HepG2 (cell line): ENCODE results near the gene FIGLA. TPM values are rescaled to one million over a fixed set of nuclear protein-coding genes. Genes with fewer than 3 reads are reported as not detected.

Experiments used
- ATAC-seq: fragments of 200-7000 bp; cut with Tn5 transposase; 3 replicates; pipeline ENCODE4 v1.9.1; 2020; ENCODE audit warnings: mild to moderate bottlenecking, moderate library complexity
- BruUV-seq: library from RNA; stranded (reverse); fragments of 400-500 nt; replicated peaks from 2 replicates; lab custom pipeline; 2021; lab: Mats Ljungman, UMichigan
- CTCF ChIA-PET: fragments of 300-600 bp; formaldehyde crosslinking; extraction: SDS; loops from one replicate; lab custom pipeline; 2021; ENCODE audit warnings: low total read pairs, inconsistent platforms, low intra/inter-chr PET ratio; lab: Yijun Ruan, JAX
- POLR2A ChIA-PET: fragments of 350-600 bp; sonication (Branson Sonifier 250); formaldehyde crosslinking; loops from one replicate; lab custom pipeline; 2020; ENCODE audit warnings: antibody characterized with exemption, inconsistent platforms; lab: Yijun Ruan, JAX
- DNase-seq: peaks from one replicate; pipeline ENCODE4 v3.0.0-alpha.2; 2015; ENCODE audit warnings: low spot score
- FAIRE-seq: peaks from 3 replicates; lab custom pipeline; 2011; peaks lifted over from hg19 to GRCh38; lab: Jason Lieb, UNC
- H2AFZ ChIP-seq: one replicate; pipeline ENCODE4 v1.6.1; 2011; ENCODE audit warnings: low read length, inconsistent platforms
- H3K27ac ChIP-seq: fragments of 300-600 bp; 3 replicates; pipeline ENCODE4 v1.8.0; 2011; ENCODE audit warnings: mixed run types, mild to moderate bottlenecking, mixed read lengths, low read length, inconsistent platforms; ENCODE audit not compliant: insufficient read depth; ENCODE audit errors: extremely low read length
- H3K27me3 ChIP-seq, 2 experiments: fragments of 200-600 bp in 1 of 2; 2 replicates in 1 of 2; 3 replicates in 1 of 2; pipeline versions ENCODE4 v1.6.0 to v1.8.0; 2011; ENCODE audit warnings: low read length in 2 of 2, mild to moderate bottlenecking in 2 of 2, moderate library complexity in 2 of 2, inconsistent platforms in 1 of 2; ENCODE audit not compliant: insufficient read depth in 2 of 2, control insufficient read depth in 1 of 2
- H3K36me3 ChIP-seq, 2 experiments: fragments of 200-600 bp in 1 of 2; replicated peaks in 1 of 2; 2 replicates in 1 of 2; 3 replicates in 1 of 2; pipeline versions ENCODE4 v1.5.1 to v1.8.0; 2011; ENCODE audit warnings: low read length in 2 of 2, inconsistent platforms in 1 of 2; ENCODE audit not compliant: insufficient read depth in 2 of 2, control insufficient read depth in 1 of 2
- H3K4me1 ChIP-seq: 2 replicates; pipeline ENCODE4 v1.5.1; 2012; ENCODE audit warnings: low read length, inconsistent platforms; ENCODE audit not compliant: insufficient read depth
- H3K4me2 ChIP-seq: 2 replicates; pipeline ENCODE4 v1.6.0; 2011; ENCODE audit warnings: low read depth, low read length, inconsistent platforms
- H3K4me3 ChIP-seq, 3 experiments: fragments of 200-600 bp in 1 of 3; sonication (generic), shearing (Covaris generic) in 1 of 3; replicated peaks in 1 of 3; 2 replicates each; pipeline ENCODE4 v1.5.1; 2011 to 2016; ENCODE audit warnings: low read length in 3 of 3, inconsistent platforms in 2 of 3, low read depth in 2 of 3, mild to moderate bottlenecking in 2 of 3, control low read depth in 1 of 3, mixed read lengths in 1 of 3; ENCODE audit not compliant: insufficient read depth in 1 of 3
- H3K79me2 ChIP-seq: one replicate; pipeline ENCODE4 v1.6.1; 2011; ENCODE audit warnings: low read length, inconsistent platforms; ENCODE audit not compliant: insufficient read depth
- H3K9ac ChIP-seq: 2 replicates; pipeline ENCODE4 v1.6.0; 2011; ENCODE audit warnings: mild to moderate bottlenecking, low read depth, low read length, inconsistent platforms; ENCODE audit not compliant: insufficient read depth
- H3K9me3 ChIP-seq: 2 replicates; pipeline ENCODE4 v1.5.1; 2012; ENCODE audit warnings: mild to moderate bottlenecking, low read length
- H4K20me1 ChIP-seq: 2 replicates; pipeline ENCODE4 v1.6.0; 2011; ENCODE audit warnings: inconsistent platforms, mild to moderate bottlenecking, low read length, moderate library complexity; ENCODE audit not compliant: insufficient read depth
- BRCA1 ChIP-seq: sonication (generic); formaldehyde crosslinking; IDR thresholded peaks from 2 replicates; pipeline ENCODE4 v1.4.0; 2020; ENCODE audit warnings: missing genetic modification reagents
- CCDC6 ChIP-seq: sonication (generic); formaldehyde crosslinking; IDR thresholded peaks from 2 replicates; pipeline ENCODE4 v1.8.1; 2022; ENCODE audit warnings: mild to moderate bottlenecking, missing genetic modification reagents, moderate library complexity
- EEA1 ChIP-seq: sonication (generic); formaldehyde crosslinking; IDR thresholded peaks from 2 replicates; pipeline ENCODE4 v1.5.1; 2020; ENCODE audit warnings: mild to moderate bottlenecking, missing genetic modification reagents, borderline replicate concordance
- FOSL2 ChIP-seq: sonication (generic); formaldehyde crosslinking; IDR thresholded peaks from 2 replicates; pipeline ENCODE4 v1.4.0; 2020; ENCODE audit warnings: missing genetic modification reagents
- FOXK2 ChIP-seq: fragments of 450-650 bp; IDR thresholded peaks from 2 replicates; pipeline ENCODE4 v1.6.1; 2016
- HOXA5 ChIP-seq: sonication (generic); formaldehyde crosslinking; IDR thresholded peaks from 2 replicates; pipeline ENCODE4 v1.4.0; 2020; ENCODE audit warnings: missing genetic modification reagents
- ZNF354B ChIP-seq: sonication (generic); formaldehyde crosslinking; IDR thresholded peaks from 2 replicates; pipeline ENCODE4 v1.8.0; 2022; ENCODE audit warnings: mild to moderate bottlenecking, missing genetic modification reagents
- ZNF7 ChIP-seq: IDR thresholded peaks from 2 replicates; pipeline ENCODE4 v1.6.1; 2016; ENCODE audit warnings: missing biosample characterization, missing genetic modification reagents
- ZNF720 ChIP-seq: sonication (generic); formaldehyde crosslinking; IDR thresholded peaks from 2 replicates; pipeline ENCODE4 v1.4.0; 2020; ENCODE audit warnings: missing genetic modification reagents
- WGBS: methylation state at CpG from one replicate; pipeline ENCODE4 v1.1.6; 2017; ENCODE audit warnings: low lambda C conversion rate; 5-methylcytosine and 5-hydroxymethylcytosine counted together
- in situ Hi-C: cut with HindIII; loops from 2 replicates; pipeline ENCODE4 v1.10.0; 2017; ENCODE audit warnings: low pct_unique_long_range_greater_than_20kb; ENCODE audit not compliant: extremely low pct_ligation_motif_present
- intact Hi-C: fragments of 100-400 bp; cut with micrococcal nuclease; formaldehyde crosslinking; loops from one replicate; pipeline ENCODE4 v1.10.0; 2022; ENCODE audit not compliant: unreplicated experiment
- polyA plus RNA-seq, 8 experiments: library from polyadenylated mRNA; depleted of rRNA in 3 of 8; stranded (reverse) in 7 of 8; unstranded in 1 of 8; fragments of >200 nt; fragmentation: Illumina TruSeq in 4 of 8; extraction: Trizol in 4 of 8; gene quantifications; 2 replicates each; pipeline versions ENCODE4 v1.2.1 to v1.2.3, GENCODE V29; 2011 to 2016; ENCODE audit warnings: low read depth in 4 of 8, missing spikeins in 1 of 8, mixed read lengths in 1 of 8; ENCODE audit not compliant: insufficient read depth in 1 of 8
- small RNA-seq, 3 experiments: library from RNA; depleted of rRNA; stranded (forward); fragments of <200 nt; gene quantifications; one replicate each; pipeline ENCODE3, GENCODE V24; 2012; ENCODE audit warnings: low read depth in 2 of 3, low replicate concordance in 1 of 3; ENCODE audit not compliant: insufficient read length in 3 of 3, insufficient read depth in 2 of 3
- total RNA-seq, 5 experiments: library from RNA; depleted of rRNA; stranded (reverse); fragments of >200 nt; fragmentation: Illumina TruSeq; extraction: Trizol; gene quantifications; 2 replicates each; pipeline ENCODE4 v1.2.3, GENCODE V29; 2016; ENCODE audit warnings: low read depth in 1 of 5
- TF ChIP-seq, protein P1 (sequence below): sonication (generic); formaldehyde crosslinking; IDR thresholded peaks from 2 replicates; pipeline ENCODE4 v1.4.0; 2020; ENCODE audit warnings: missing genetic modification reagents
- TF ChIP-seq, protein P2 (sequence below): sonication (generic); formaldehyde crosslinking; IDR thresholded peaks from 2 replicates; pipeline ENCODE4 v1.4.0; 2020; ENCODE audit warnings: missing genetic modification reagents; ENCODE audit errors: not compliant biosample characterization

Gene FIGLA
- total and polyA plus RNA-seq, 2 of the 13 experiments (the other 11 are each of a cell fraction or from before 2014, with no cell fraction given): not detected

DNA sequence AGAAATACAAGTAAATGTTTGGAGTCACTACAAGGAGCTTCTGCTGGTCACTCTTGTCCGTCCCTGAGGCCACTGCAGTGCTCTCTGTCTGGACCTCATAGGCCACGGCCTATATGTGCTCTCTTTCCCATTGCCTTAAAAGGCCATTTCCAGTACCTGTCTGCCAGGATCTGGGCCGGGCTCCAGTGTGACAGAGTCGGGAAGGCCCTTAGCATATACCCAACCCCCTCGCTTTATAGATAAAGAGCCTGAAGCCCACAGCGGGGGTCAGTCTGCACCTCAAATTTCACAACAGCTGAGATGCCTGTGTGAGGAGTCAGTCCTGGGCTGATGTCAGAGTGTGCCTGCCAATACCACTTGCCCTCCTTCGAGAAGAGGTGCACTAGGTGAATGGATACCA is 62.3 kb downstream of the FIGLA start:
- Histone ChIP-seq H3K4me2 (no peak overlapping the region), H3K4me1 (no peaks in the 10 kb centered on the region), H3K27ac (no peak overlapping the region), H2AFZ (no peak overlapping the region), H3K9ac (no peak overlapping the region), H3K36me3 (no peaks in the 10 kb centered on the region), H3K9me3 (no peaks in the 10 kb centered on the region), H3K27me3 (peaks cover 2 to 41% of the 10 kb centered on the region in 2 experiments; a peak in 3 of 5 replicates), H3K4me3 (no peak overlapping the region), H3K79me2 (no peaks in the 10 kb centered on the region), H4K20me1 (no peaks in the 10 kb centered on the region)
- no TSS peak for BruUV-seq
- in situ Hi-C loops: no loop called here
- TF ChIP-seq ZNF7 (CRISPR knock-in tag): no peak
- no peak for TF ChIP-seq FOXK2
- no peak for TF ChIP-seq ZNF354B (CRISPR knock-in tag)
- TF ChIP-seq EEA1 (CRISPR knock-in tag): no peak
- TF ChIP-seq HOXA5 (CRISPR knock-in tag): no peak
- TF ChIP-seq, protein P1, sequence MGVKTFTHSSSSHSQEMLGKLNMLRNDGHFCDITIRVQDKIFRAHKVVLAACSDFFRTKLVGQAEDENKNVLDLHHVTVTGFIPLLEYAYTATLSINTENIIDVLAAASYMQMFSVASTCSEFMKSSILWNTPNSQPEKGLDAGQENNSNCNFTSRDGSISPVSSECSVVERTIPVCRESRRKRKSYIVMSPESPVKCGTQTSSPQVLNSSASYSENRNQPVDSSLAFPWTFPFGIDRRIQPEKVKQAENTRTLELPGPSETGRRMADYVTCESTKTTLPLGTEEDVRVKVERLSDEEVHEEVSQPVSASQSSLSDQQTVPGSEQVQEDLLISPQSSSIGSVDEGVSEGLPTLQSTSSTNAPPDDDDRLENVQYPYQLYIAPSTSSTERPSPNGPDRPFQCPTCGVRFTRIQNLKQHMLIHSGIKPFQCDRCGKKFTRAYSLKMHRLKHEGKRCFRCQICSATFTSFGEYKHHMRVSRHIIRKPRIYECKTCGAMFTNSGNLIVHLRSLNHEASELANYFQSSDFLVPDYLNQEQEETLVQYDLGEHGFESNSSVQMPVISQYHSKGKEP (CRISPR knock-in tag): no peak
- TF ChIP-seq FOSL2: no peak
- TF ChIP-seq, protein P2, sequence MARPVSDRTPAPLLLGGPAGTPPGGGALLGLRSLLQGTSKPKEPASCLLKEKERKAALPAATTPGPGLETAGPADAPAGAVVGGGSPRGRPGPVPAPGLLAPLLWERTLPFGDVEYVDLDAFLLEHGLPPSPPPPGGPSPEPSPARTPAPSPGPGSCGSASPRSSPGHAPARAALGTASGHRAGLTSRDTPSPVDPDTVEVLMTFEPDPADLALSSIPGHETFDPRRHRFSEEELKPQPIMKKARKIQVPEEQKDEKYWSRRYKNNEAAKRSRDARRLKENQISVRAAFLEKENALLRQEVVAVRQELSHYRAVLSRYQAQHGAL (CRISPR knock-in tag): no peak
- TF ChIP-seq ZNF720 (CRISPR knock-in tag): no peak
- no peak for TF ChIP-seq BRCA1
- TF ChIP-seq CCDC6 (CRISPR knock-in tag): no peak
- DNase-seq (no peak), ATAC-seq (no peak), FAIRE-seq (no peak)
- CTCF ChIA-PET: no interaction called here
- intact Hi-C loops: no loop called here
- POLR2A ChIA-PET: no interaction called here
- WGBS: 23% methylated on average over 7 of the region's 7 CpGs

Small RNA genes lying within 50 kb of the gene (small RNA-seq; reads per million reads assigned to genes)
- gene HMGN2P21: 0 reads per million in 3 experiments

Other genes with a start within 250 kb of the FIGLA start
- 12.5 and 15.3 TPM in 2 replicates for gene TGFA, start 236.8 kb downstream of the FIGLA start, total RNA-seq (2016; rRNA removed; fragmentation: Illumina TruSeq; extraction: Trizol)
- gene TGFA, start 236.8 kb downstream of the FIGLA start, polyA plus RNA-seq (2011; rRNA removed): 6.7 and 7.8 TPM in 2 replicates
- gene ADD2, start 22.4 kb downstream of the FIGLA start, total RNA-seq (2016; rRNA removed; fragmentation: Illumina TruSeq; extraction: Trizol): 0.13 TPM in 1 of 2 replicates, not detected in the other
- 0.05 and 0.07 TPM in 2 replicates for gene ADD2, start 22.4 kb downstream of the FIGLA start, polyA plus RNA-seq (2011; rRNA removed)
- gene CLEC4F, start 30.0 kb upstream of the FIGLA start, total RNA-seq (2016; rRNA removed; fragmentation: Illumina TruSeq; extraction: Trizol): 0.13 TPM in 2 replicates
- 0.12 and 0.14 TPM in 2 replicates for gene CLEC4F, start 30.0 kb upstream of the FIGLA start, polyA plus RNA-seq (2011; rRNA removed)
- 0.09 and 0.27 TPM in 2 replicates for gene CD207, start 45.2 kb upstream of the FIGLA start, total RNA-seq (2016; rRNA removed; fragmentation: Illumina TruSeq; extraction: Trizol)
- gene CD207, start 45.2 kb upstream of the FIGLA start, polyA plus RNA-seq (2011; rRNA removed): 0.13 and 0.15 TPM in 2 replicates
- 3.9 and 4.1 TPM in 2 replicates for gene VAX2, start 109.9 kb upstream of the FIGLA start, total RNA-seq (2016; rRNA removed; fragmentation: Illumina TruSeq; extraction: Trizol)
- 2.1 and 3.0 TPM in 2 replicates for gene VAX2, start 109.9 kb upstream of the FIGLA start, polyA plus RNA-seq (2011; rRNA removed)
- 0.58 TPM in 1 of 2 replicates, not detected in the other for gene ATP6V1B1, start 145.3 kb upstream of the FIGLA start, total RNA-seq (2016; rRNA removed; fragmentation: Illumina TruSeq; extraction: Trizol)
- 1.6 and 1.8 TPM in 2 replicates for gene ATP6V1B1, start 145.3 kb upstream of the FIGLA start, polyA plus RNA-seq (2011; rRNA removed)
- gene ANKRD53, start 188.0 kb upstream of the FIGLA start, total RNA-seq (2016; rRNA removed; fragmentation: Illumina TruSeq; extraction: Trizol): not detected in 2 replicates
- 0.12 and 0.15 TPM in 2 replicates for gene ANKRD53, start 188.0 kb upstream of the FIGLA start, polyA plus RNA-seq (2011; rRNA removed)
- gene TEX261, start 204.2 kb upstream of the FIGLA start, total RNA-seq (2016; rRNA removed; fragmentation: Illumina TruSeq; extraction: Trizol): 36.0 and 43.8 TPM in 2 replicates
- 68.7 and 78.7 TPM in 2 replicates for gene TEX261, start 204.2 kb upstream of the FIGLA start, polyA plus RNA-seq (2011; rRNA removed)